Lower leg skin (tissue), 3 donors: ENCODE results near the gene ALX4.

Source experiments
- CTCF ChIP-seq, 3 donors: fragments of 450-650 bp; IDR thresholded peaks; one replicate each; pipeline ENCODE4 v1.5.1; 2016; ENCODE audit warnings: antibody characterized with exemption in 3 of 3, mild to moderate bottlenecking in 3 of 3, moderate library complexity in 2 of 3
- POLR2A ChIP-seq, 2 donors: fragments of 450-650 bp; IDR thresholded peaks; one replicate each; pipeline ENCODE4 v1.6.1; 2016 to 2017; ENCODE audit warnings: antibody characterized with exemption in 2 of 2, mild to moderate bottlenecking in 1 of 2, moderate library complexity in 1 of 2

GRCh38 chr11:44314733-44315132 is 4.8 kb upstream of the ALX4 start:
- TF ChIP-seq POLR2A (IDR thresholded peaks at IDR 0.05) (no peak), CTCF (IDR thresholded peaks at IDR 0.05) (no peak)
